GM21367 (cell line): ENCODE measurements around the gene KLHL3.

ENCODE experiments used
- ATAC-seq: cut with Tn5 transposase; IDR thresholded peaks from one replicate; pipeline ENCODE4 v1.9.1; 2021; ENCODE audit not compliant: unreplicated experiment

The KLHL3 gene

DNA sequence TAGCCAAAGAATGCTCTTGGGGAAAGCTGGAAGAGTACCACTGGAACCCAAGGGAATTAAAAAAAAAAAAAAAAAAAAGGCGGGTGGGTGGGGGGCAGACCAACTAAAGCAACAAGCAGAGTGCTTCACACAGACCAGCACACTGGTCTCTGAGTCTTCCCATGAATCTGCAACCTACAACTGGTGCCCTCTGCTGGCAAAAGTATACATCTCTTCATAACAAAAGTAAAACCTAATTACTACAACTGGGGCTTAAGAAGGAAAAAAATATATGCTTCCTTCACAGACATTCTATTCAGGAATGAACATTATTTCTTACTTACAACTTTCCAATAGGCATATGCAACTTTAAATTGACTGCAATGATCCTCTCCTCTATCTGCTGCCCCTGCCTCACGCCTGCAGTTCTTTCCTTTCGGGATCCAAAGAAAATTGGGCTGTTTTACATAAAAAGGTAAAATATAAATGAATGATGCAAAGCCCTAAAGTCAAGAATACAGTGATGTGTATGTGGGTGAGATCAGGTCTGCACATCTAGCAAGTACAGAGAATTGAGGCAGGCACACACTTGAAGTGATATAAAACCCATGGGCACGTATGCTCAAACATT lies 7.2 kb upstream of the KLHL3 start:
- ATAC-seq, result peak; percentile 55

- no peak for ATAC-seq
Observed at GRCh38 chr5:137741718-137742117, 5.8 kb upstream of the KLHL3 start.

DNA sequence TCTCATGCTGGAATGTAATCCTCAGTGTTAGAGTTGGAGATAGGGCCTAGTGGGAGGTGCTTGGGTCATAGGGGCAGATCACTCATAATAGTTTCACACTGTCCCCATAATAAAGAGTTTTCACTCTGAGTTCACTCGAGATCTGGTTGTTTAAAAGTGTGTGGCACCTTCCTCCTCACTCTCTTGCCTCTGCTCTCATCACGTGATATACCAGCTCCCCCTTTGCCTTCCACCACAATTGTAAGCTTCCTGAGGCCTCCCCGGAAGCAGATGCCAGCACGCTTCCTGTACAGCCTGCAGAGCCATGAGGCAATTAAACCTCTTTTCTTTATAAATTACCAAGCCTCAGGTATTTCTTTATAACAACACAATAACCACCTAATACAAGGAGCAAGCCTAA lies 3.8 kb upstream of the KLHL3 start:
- ATAC-seq, result no peak

- ATAC-seq, result no peak
Observed at GRCh38 chr5:137738947-137739346, 3.1 kb upstream of the KLHL3 start.

GRCh38 chr5:137737349-137738131 lies 1.7 kb upstream of the KLHL3 start:
- no peak for ATAC-seq

GRCh38 chr5:137736496-137736895 lies 607 bp upstream of the KLHL3 start:
- ATAC-seq, result no peak

GRCh38 chr5:137734962-137735554 lies 831 bp downstream of the KLHL3 start:
- ATAC-seq, result peak; percentile 16

- no peak for ATAC-seq
Observed at GRCh38 chr5:137734331-137734730, 1.6 kb downstream of the KLHL3 start.

DNA sequence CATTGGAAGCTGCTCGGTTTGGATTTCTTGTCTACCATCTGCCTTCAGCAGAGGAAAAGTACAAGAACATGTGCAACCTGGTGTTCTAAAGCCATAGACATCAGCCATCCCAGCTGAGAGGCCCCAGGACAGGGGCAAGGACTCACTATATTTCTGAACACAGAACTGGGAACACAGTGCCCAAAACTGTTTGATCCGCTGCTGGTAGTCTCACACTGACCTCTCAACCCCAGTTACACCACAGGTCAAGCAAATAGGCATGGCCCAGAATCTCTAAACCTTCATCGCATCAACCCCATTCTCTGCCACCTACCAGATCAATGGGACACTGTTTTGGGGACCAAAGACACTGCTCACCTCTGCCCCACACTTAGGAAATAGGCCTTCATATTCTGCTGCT lies 2.0 kb downstream of the KLHL3 start:
- no peak for ATAC-seq

GRCh38 chr5:137733006-137733405 lies 2.9 kb downstream of the KLHL3 start:
- ATAC-seq, result no peak

DNA sequence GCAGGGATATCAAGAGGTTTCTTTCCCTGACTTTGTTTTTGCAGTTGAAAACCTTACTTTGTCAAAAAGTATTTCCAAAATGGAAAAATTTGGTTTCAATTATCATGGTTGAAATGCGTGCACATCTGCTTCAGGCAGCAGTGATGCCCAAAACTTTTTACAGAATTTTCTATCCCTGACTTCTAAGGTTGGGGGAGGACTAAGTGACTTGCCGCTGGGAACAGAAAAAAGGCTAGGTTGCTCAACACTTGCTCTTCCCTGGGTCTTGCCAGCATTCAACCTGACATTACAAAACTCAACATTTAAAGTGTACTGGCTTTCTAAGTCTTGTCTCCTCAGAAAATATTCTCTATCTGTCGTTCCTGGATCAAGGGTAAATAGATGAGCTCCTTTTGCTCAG lies 4.7 kb downstream of the KLHL3 start:
- ATAC-seq, result no peak

DNA sequence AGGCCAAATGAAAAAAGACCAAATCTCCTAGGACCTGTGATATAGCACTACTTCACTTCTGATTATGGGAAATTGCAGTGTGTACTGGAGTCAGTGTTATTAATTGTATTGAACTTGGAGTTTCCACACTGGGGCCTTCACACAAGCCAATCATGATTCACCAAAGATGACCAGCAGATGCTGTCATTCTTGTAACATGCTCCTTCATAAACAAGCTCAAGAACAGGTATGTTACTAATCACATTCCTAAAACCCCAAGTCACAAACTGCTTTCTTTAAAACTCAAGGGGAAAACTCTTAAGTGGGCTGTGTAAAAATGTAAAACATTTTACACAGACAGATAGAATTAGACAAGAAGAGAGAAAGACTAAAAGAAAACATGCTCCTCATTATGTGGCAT lies 5.6 kb downstream of the KLHL3 start:
- ATAC-seq, result no peak

DNA sequence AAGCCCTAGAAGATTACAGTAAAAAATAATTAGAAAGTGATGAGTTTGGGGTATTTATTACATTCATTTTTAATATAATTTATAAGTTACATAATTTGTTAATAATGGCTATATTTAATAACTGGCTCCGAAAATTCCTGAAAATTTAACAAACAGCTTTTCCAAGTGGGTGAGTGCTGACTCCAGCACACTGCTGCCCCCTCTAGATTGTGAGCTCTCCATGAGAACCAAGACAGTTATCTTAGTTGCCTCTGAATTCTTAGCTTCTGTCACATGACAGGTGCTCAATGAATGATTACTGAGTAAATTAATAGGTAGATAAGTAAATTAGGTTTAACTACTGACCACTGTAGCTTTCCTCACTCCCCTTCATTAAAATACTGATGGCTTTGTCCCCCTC lies 7.8 kb downstream of the KLHL3 start:
- ATAC-seq, result no peak

DNA sequence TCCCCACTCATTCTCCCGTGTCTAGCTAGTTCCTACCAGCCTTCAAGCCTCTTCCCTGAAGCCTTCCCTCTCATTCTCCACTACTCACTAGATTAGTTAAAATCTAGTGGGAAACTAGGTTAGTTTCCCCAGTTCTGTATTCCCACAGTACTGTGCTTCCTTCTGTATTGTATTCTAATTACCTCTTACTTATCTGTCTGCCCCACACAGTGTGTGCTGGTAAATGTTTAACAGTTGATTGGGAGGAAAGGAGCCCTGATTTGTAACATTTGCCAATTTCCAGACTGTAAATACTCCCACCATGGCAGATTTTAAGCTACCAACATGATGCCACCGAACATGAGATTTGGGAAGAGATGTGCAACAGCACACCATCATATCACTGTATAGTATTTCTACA lies 8.3 kb downstream of the KLHL3 start:
- ATAC-seq, result no peak

GRCh38 chr5:137724251-137724650 lies 11.6 kb downstream of the KLHL3 start:
- no peak for ATAC-seq

GRCh38 chr5:137718611-137719010 lies 17.3 kb downstream of the KLHL3 start:
- ATAC-seq, result no peak

DNA sequence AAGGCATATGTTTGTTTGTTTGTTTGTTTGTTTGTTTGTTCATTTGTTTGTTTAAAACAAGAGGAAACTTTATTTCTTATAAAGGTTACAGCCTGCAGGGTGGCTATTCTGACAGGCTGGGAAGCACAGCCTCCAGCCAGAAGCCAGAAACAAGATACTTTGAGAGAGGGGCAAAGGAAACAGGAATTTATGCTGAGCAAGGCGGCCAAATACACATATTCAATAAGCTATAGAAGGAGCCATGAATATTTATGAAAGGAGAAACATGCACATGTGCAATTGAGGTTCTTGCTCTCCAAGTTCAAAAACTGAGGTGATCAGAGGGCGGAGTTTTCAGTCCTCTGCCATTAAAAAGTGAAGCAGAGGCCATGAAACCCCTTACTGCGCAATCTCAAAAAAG lies 19.6 kb downstream of the KLHL3 start:
- no peak for ATAC-seq

GRCh38 chr5:137715456-137715855 lies 20.4 kb downstream of the KLHL3 start:
- no peak for ATAC-seq

- ATAC-seq, result no peak
Observed at GRCh38 chr5:137714946-137715345, 20.9 kb downstream of the KLHL3 start.

GRCh38 chr5:137714494-137714893 lies 21.4 kb downstream of the KLHL3 start:
- ATAC-seq, result no peak

DNA sequence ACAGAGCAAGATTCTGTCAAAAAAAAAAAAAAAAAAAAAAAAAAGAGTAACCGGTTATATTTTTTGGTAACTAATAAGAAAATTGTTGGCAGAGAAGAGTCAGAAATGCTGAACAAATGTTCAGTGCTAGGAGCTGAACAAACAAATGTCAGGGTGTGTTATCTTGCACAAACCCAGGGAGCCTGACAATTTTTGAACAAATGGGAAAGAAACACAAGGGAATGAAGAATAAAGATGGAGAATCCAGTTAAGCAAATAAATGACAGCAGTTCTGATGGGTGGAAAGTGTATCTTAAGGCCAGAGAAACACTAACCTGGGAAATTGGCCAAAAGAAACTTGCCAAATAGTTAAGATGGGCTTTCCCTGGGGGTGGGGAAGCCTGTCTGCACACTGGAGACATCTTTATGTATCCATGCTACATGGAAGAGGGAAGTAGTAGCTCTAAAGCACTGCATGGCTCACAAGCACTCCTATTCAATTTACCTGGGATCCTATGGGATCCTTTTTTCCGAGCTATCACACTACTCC lies 23.7 kb downstream of the KLHL3 start:
- ATAC-seq, result no peak

DNA sequence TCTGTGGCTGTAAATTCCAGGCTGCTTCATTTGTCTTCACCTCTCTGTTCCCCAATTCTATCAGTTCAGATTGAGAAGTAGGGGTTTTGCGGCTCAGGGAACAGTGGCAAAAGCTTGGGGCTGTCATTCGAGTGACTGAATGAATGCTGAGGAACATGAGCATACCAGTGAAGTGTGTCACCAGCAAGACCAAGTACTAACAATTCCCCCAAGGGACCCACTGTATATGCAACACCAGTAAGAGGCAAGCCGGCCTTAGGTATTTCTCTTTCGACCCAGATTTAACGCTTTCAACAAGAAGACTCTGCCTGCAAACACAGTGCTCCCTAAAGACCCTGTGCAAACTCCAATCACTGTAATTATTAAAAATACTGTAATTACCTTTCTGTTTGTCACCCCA lies 25.8 kb downstream of the KLHL3 start:
- ATAC-seq, result no peak
